Trophoblast cell (in vitro differentiated cells and primary cell): ENCODE results near the gene AOPEP.

Experiments used
- DNase-seq, 2 donors: peaks; one replicate each; pipeline ENCODE4 v3.0.0-alpha.2; 2016
- H2AFZ ChIP-seq: 2 replicates; pipeline ENCODE4 v1.6.1; 2013; ENCODE audit warnings: low read length, moderate library complexity, mild to moderate bottlenecking; ENCODE audit not compliant: insufficient read depth, poor library complexity
- H2AK5ac ChIP-seq: 2 replicates; pipeline ENCODE4 v1.6.1; 2013; ENCODE audit warnings: mild to moderate bottlenecking, low read length
- H2BK120ac ChIP-seq: 2 replicates; pipeline ENCODE4 v1.6.1; 2013; ENCODE audit warnings: low read length, mild to moderate bottlenecking, moderate library complexity; ENCODE audit not compliant: insufficient read depth, poor library complexity
- H2BK12ac ChIP-seq: 2 replicates; pipeline ENCODE4 v1.6.1; 2013; ENCODE audit warnings: mild to moderate bottlenecking, low read length, moderate library complexity
- H2BK5ac ChIP-seq: 2 replicates; pipeline ENCODE4 v1.6.1; 2013; ENCODE audit warnings: low read length, low read depth, moderate library complexity, mild to moderate bottlenecking; ENCODE audit not compliant: poor library complexity
- H3K14ac ChIP-seq: 2 replicates; pipeline ENCODE4 v1.6.1; 2013; ENCODE audit warnings: mild to moderate bottlenecking, low read length
- H3K18ac ChIP-seq: 2 replicates; pipeline ENCODE4 v1.6.1; 2013; ENCODE audit warnings: mild to moderate bottlenecking, low read length
- H3K23ac ChIP-seq: 2 replicates; pipeline ENCODE4 v1.6.1; 2013; ENCODE audit warnings: low read length
- H3K27ac ChIP-seq: 2 replicates; pipeline ENCODE4 v1.5.1; 2013; ENCODE audit warnings: low read depth, mild to moderate bottlenecking, inconsistent platforms, low read length, moderate library complexity
- H3K27me3 ChIP-seq: 2 replicates; pipeline ENCODE4 v1.6.1; 2013; ENCODE audit warnings: inconsistent platforms, mild to moderate bottlenecking, low read length, moderate library complexity; ENCODE audit not compliant: insufficient read depth
- H3K36me3 ChIP-seq, 2 experiments: 1 replicate in 1 of 2; 2 replicates in 1 of 2; pipeline ENCODE4 v1.6.1; 2013; ENCODE audit warnings: low read length in 2 of 2, mild to moderate bottlenecking in 2 of 2, moderate library complexity in 1 of 2; ENCODE audit not compliant: insufficient read depth in 2 of 2, control insufficient read depth in 1 of 2
- H3K4ac ChIP-seq: 2 replicates; pipeline ENCODE4 v1.6.1; 2013; ENCODE audit warnings: low read depth, mild to moderate bottlenecking, low read length, moderate library complexity
- H3K4me1 ChIP-seq, 2 experiments: 1 replicate in 1 of 2; 2 replicates in 1 of 2; pipeline ENCODE4 v1.6.1; 2013; ENCODE audit warnings: low read length in 2 of 2, mild to moderate bottlenecking in 2 of 2, moderate library complexity in 1 of 2; ENCODE audit not compliant: insufficient read depth in 2 of 2, control insufficient read depth in 1 of 2
- H3K4me2 ChIP-seq: 2 replicates; pipeline ENCODE4 v1.6.1; 2013; ENCODE audit warnings: inconsistent platforms, mild to moderate bottlenecking, low read length, moderate library complexity
- H3K4me3 ChIP-seq: 2 replicates; pipeline ENCODE4 v1.5.1; 2013; ENCODE audit warnings: mild to moderate bottlenecking, low read depth, low read length, inconsistent platforms
- H3K79me1 ChIP-seq: one replicate; pipeline ENCODE4 v1.6.1; 2013; ENCODE audit warnings: low read length
- H3K79me2 ChIP-seq: 2 replicates; pipeline ENCODE4 v1.6.1; 2013; ENCODE audit warnings: low read length, mild to moderate bottlenecking; ENCODE audit not compliant: control insufficient read depth, insufficient read depth, poor library complexity
- H3K9ac ChIP-seq: 2 replicates; pipeline ENCODE4 v1.6.1; 2013; ENCODE audit warnings: mild to moderate bottlenecking, low read length
- H3K9me3 ChIP-seq: 2 replicates; pipeline ENCODE4 v1.6.1; 2013; ENCODE audit warnings: low read depth, mild to moderate bottlenecking, control low read depth, inconsistent platforms, low read length; ENCODE audit not compliant: insufficient read depth
- H4K12ac ChIP-seq: 2 replicates; pipeline ENCODE4 v1.6.1; 2013; ENCODE audit warnings: low read depth, mild to moderate bottlenecking, low read length, moderate library complexity
- H4K8ac ChIP-seq: 2 replicates; pipeline ENCODE4 v1.6.1; 2013; ENCODE audit warnings: low read depth, mild to moderate bottlenecking, low read length, moderate library complexity
- H4K91ac ChIP-seq: one replicate; pipeline ENCODE4 v1.6.1; 2013; ENCODE audit warnings: low read depth, mild to moderate bottlenecking, low read length, moderate library complexity
- WGBS: extraction: QIAGEN DNeasy Blood & Tissue Kit; methylation state at CpG from one replicate; pipeline ENCODE4 v1.1.7; 2013; ENCODE audit warnings: missing lambda C conversion rate; ENCODE audit not compliant: insufficient read length, insufficient coverage; ENCODE audit errors: extremely low coverage; 5-methylcytosine and 5-hydroxymethylcytosine counted together

The AOPEP gene

GRCh38 chr9:94734054-94734754, 7.7 kb downstream of the AOPEP start:
- peaks cover 0 to 2% of the 10 kb centered on the region in 2 experiments for H3K36me3 ChIP-seq
- DNase-seq = no peak
- H2BK120ac ChIP-seq = no peak overlapping the region
- no peak overlapping the region for H2BK5ac ChIP-seq
- H2BK12ac ChIP-seq = no peak overlapping the region
- no peaks in the 10 kb centered on the region for H3K79me2 ChIP-seq
- no peaks in the 10 kb centered on the region for H3K27me3 ChIP-seq
- H2AK5ac ChIP-seq = no peak overlapping the region
- no peak overlapping the region for H3K23ac ChIP-seq
- no peak overlapping the region for H2AFZ ChIP-seq
- H3K9ac ChIP-seq = no peak overlapping the region
- H3K9me3 ChIP-seq = no peaks in the 10 kb centered on the region
- no peak overlapping the region for H3K14ac ChIP-seq
- no peak overlapping the region for H3K4ac ChIP-seq
- H3K4me3 ChIP-seq = no peak overlapping the region
- no peak overlapping the region for H3K27ac ChIP-seq
- no peak overlapping the region for H4K8ac ChIP-seq
- no peak overlapping the region for H4K91ac ChIP-seq
- no peaks in the 10 kb centered on the region for H3K79me1 ChIP-seq
- H3K18ac ChIP-seq = no peak overlapping the region
- no CpG with 5 or more reads among the region's 4 CpGs for whole genome bisulfite sequencing
- H3K4me2 ChIP-seq = no peak overlapping the region
- H4K12ac ChIP-seq = no peak overlapping the region
- no peaks in the 10 kb centered on the region for H3K4me1 ChIP-seq

GRCh38 chr9:94736759-94737158, 10.3 kb downstream of the AOPEP start:
- peaks cover 0 to 2% of the 10 kb centered on the region in 2 experiments for H3K36me3 ChIP-seq
- H4K12ac ChIP-seq = no peak overlapping the region
- no peak overlapping the region for H3K4me3 ChIP-seq
- H3K27me3 ChIP-seq = no peaks in the 10 kb centered on the region
- no peak overlapping the region for H4K8ac ChIP-seq
- no peak for DNase-seq
- H3K23ac ChIP-seq = no peak overlapping the region
- H3K9ac ChIP-seq = no peak overlapping the region
- no peak overlapping the region for H2AK5ac ChIP-seq
- no peak overlapping the region for H2AFZ ChIP-seq
- no peak overlapping the region for H2BK120ac ChIP-seq
- no peak overlapping the region for H3K18ac ChIP-seq
- H3K4me1 ChIP-seq = no peaks in the 10 kb centered on the region
- no peak overlapping the region for H2BK5ac ChIP-seq
- H3K4me2 ChIP-seq = no peak overlapping the region
- H2BK12ac ChIP-seq = no peak overlapping the region
- no peak overlapping the region for H3K14ac ChIP-seq
- H3K79me2 ChIP-seq = no peaks in the 10 kb centered on the region
- no peak overlapping the region for H4K91ac ChIP-seq
- no peaks in the 10 kb centered on the region for H3K79me1 ChIP-seq
- no peak overlapping the region for H3K4ac ChIP-seq
- no peaks in the 10 kb centered on the region for H3K9me3 ChIP-seq
- H3K27ac ChIP-seq = no peak overlapping the region

- no peaks in the 10 kb centered on the region for H3K27me3 ChIP-seq
- H3K27ac ChIP-seq = no peak overlapping the region
- no peak overlapping the region for H2BK120ac ChIP-seq
- no peak overlapping the region for H2AFZ ChIP-seq
- H3K4me1 ChIP-seq = no peaks in the 10 kb centered on the region
- H4K12ac ChIP-seq = no peak overlapping the region
- H2BK5ac ChIP-seq = no peak overlapping the region
- no peak overlapping the region for H2AK5ac ChIP-seq
- peaks cover 0 to 2% of the 10 kb centered on the region in 2 experiments for H3K36me3 ChIP-seq
- no peak overlapping the region for H3K14ac ChIP-seq
- H4K8ac ChIP-seq = no peak overlapping the region
- no peak overlapping the region for H3K4me3 ChIP-seq
- no peak for DNase-seq
- no peak overlapping the region for H4K91ac ChIP-seq
- no peak overlapping the region for H2BK12ac ChIP-seq
- no peaks in the 10 kb centered on the region for H3K79me2 ChIP-seq
- H3K23ac ChIP-seq = no peak overlapping the region
- no peak overlapping the region for H3K18ac ChIP-seq
- no peaks in the 10 kb centered on the region for H3K79me1 ChIP-seq
- no peaks in the 10 kb centered on the region for H3K9me3 ChIP-seq
- H3K4me2 ChIP-seq = no peak overlapping the region
- H3K4ac ChIP-seq = no peak overlapping the region
- H3K9ac ChIP-seq = no peak overlapping the region
- no CpG with 5 or more reads among the region's 3 CpGs for WGBS
Measured at GRCh38 chr9:94740145-94740840, 13.8 kb downstream of the AOPEP start.

- no peak for DNase-seq
- H4K8ac ChIP-seq = no peak overlapping the region
- H2AK5ac ChIP-seq = no peak overlapping the region
- no peak overlapping the region for H3K4ac ChIP-seq
- H3K27me3 ChIP-seq = no peaks in the 10 kb centered on the region
- H2AFZ ChIP-seq = no peak overlapping the region
- H4K91ac ChIP-seq = no peak overlapping the region
- no peak overlapping the region for H2BK5ac ChIP-seq
- H3K79me1 ChIP-seq = no peaks in the 10 kb centered on the region
- H3K9ac ChIP-seq = no peak overlapping the region
- no peak overlapping the region for H3K27ac ChIP-seq
- H3K23ac ChIP-seq = no peak overlapping the region
- H3K14ac ChIP-seq = no peak overlapping the region
- H3K9me3 ChIP-seq = no peaks in the 10 kb centered on the region
- no peak overlapping the region for H2BK120ac ChIP-seq
- peaks cover 0 to 2% of the 10 kb centered on the region in 2 experiments for H3K36me3 ChIP-seq
- no peak overlapping the region for H2BK12ac ChIP-seq
- no peak overlapping the region for H3K4me2 ChIP-seq
- no peak overlapping the region for H3K4me3 ChIP-seq
- WGBS = no CpG with 5 or more reads among the region's 3 CpGs
- no peaks in the 10 kb centered on the region for H3K4me1 ChIP-seq
- no peak overlapping the region for H3K18ac ChIP-seq
- no peaks in the 10 kb centered on the region for H3K79me2 ChIP-seq
- H4K12ac ChIP-seq = no peak overlapping the region
Measured at GRCh38 chr9:94741866-94742265, 15.4 kb downstream of the AOPEP start.
